Diencephalon (tissue), 1 donor: ENCODE results near the gene CDH19. TPM values are rescaled to one million over a fixed set of nuclear protein-coding genes. Genes with fewer than 3 reads are reported as not detected.

Experiments
- total RNA-seq: library from RNA; depleted of rRNA; stranded (reverse); fragments of >200 nt; gene quantifications from one replicate; pipeline ENCODE4 v1.2.3, GENCODE V29; 2014

CDH19 gene
- total RNA-seq, result 0.23 TPM

GRCh38 chr18:66603941-66604627 lies at the start of gene CDH19:
CDH19 (minus strand) TSS chr18:66604090; CDS start chr18:66572204, 31,886 bp downstream.

